Activated CD8-positive, alpha-beta memory T cell treated with anti-CD3 and anti-CD28 coated beads, Interleukin-2, amount 50 U/mL, for 24 hours (primary cell): ENCODE data around the gene ZNF483.
"Not testable (repeated sequence)": the region's sequence is repeated elsewhere in the genome, so short reads cannot be mapped to it uniquely, and the experiment has no call there.

Experiments used
- DNase-seq: peaks from one replicate; pipeline ENCODE4 v3.0.0-alpha.2; 2020; ENCODE audit errors: extremely low read depth

The ZNF483 gene

GRCh38 chr9:111542497-111543254 lies 17.7 kb downstream of the ZNF483 start:
- no peak for DNase-seq

- DNase-seq = no peak
These were observed 23.6 kb downstream of the ZNF483 start for GRCh38 chr9:111548623-111549022.

- DNase-seq = not testable (repeated sequence)
These were observed 30.4 kb downstream of the ZNF483 start for GRCh38 chr9:111555425-111555824.

DNA sequence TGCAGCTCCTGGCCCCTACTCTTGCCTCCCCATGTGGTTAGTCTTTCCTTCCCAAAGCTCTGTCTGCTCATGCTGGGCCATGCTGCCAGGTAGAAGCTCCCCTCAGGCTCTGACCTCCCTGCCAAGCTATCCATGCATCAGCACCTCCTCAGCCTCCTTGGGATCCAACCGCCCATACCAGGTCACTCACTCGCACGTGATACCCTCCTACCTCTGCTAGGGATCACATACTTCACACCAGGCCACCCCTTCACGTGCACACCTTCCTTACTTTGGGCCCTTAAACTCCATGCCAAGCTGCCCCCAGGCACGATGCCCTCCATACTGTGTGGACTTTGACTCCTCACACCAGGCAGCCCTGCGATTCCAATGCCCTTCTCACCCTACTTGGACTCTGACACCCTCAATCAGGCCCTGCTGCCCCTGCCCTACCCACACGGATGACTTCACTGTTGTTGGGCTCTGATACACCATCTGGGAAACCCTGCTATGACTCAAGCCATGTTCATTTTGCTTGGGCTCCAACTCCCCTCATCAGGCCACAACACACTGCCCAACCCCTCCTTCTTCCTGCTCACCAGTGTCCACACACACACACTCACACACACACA lies 34.1 kb downstream of the ZNF483 start:
- DNase-seq = no peak

DNA sequence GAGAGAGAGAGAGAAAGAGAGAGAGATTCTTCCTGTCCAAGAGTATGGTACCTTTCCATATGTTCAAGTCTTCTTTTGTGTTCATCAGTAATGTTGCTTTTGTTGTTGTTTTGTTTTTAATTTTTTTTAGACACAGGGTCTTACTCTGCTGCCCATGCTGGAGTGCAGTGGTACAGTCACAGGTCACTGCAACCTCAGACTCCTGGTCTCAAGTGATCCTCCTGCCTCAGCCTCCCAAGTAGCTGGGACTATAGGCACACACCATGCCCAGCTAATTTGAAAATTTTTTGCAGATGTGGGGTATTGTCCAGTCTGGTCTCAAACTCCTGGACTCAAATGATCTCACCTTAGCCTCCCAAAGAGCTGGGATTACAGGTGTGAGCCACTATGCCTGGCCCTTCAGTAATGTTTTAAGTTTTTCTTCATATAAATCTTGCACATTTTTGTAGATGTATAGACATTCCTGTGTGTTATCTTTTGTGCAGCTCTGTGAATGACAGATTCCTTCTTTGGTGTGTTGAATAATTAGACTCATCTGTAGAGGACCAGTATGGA lies 36.3 kb downstream of the ZNF483 start:
- no peak for DNase-seq

GRCh38 chr9:111566234-111566633 lies 41.3 kb downstream of the ZNF483 start:
- no peak for DNase-seq

DNA sequence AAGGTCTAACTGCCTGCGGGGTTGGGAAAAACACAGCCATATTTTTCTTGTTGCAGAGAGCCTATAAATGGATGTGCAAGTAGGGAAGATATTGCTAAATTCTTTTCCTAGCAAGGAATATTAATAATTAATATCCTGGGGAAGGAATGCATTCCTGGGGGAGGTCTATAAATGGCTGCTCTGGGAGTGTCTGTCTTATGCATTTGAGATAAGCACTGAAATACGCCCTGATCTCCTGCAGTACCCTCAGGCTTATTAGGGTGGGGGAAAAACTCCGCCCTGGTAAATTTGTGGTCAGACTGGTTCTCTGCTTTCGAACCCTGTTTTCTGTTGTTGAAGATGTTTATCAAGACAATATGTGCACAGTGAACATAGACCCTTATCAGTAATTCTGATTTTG lies 43.1 kb downstream of the ZNF483 start:
- DNase-seq = not testable (repeated sequence)

DNA sequence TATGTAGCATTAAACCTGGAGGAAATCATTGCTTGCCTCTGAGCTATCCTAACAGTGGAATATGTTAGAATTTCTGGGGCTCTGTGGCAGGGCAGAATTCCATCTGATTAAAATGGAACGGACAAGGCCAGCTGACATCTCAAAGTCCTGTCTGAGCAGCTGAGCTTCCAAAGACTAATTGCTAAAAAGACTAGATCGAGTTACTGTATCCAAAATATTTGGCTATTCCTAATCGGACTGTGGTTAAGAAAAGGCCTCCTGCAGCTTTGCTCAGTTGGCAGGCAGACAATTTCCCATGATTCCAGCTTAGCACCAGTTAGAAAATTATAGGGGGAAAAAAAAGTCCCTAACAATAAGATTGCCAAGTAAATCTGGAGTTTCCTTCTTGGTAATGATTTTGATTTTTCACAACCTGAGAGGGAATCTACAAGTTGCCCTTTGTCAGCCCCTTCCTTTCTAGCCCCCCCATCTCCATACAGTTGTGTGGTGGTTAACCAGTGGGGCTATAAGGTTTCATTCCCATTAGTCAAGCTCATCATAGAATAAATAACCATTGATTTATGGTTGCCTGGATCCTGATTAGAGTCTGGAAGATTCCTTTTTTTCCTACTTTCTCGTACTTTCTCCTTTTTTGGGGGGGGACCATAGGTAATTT lies 48.1 kb downstream of the ZNF483 start:
- DNase-seq = no peak

DNA sequence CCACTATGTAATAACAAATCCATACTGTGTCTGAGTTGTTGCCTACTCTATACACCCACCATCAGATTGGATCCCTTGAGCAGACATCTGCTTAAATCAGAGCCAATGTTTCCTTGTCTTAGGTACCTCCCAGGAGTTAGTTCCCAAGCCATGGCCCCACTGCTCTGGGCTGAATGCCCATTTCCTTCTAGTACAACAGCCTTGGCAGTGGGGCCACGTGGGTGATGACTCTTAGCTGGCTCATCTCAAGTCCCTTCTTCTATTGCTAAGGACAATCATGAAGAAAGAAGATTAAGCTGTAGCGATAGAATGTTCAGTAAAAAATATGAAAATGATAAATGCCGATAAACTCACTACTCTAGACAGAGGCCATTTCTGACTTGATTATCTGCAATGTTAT lies 57.9 kb downstream of the ZNF483 start:
- no peak for DNase-seq

- no peak for DNase-seq
These were observed 61.4 kb downstream of the ZNF483 start for GRCh38 chr9:111586378-111586777.

GRCh38 chr9:111588846-111589245 lies 63.9 kb downstream of the ZNF483 start:
- DNase-seq = no peak

GRCh38 chr9:111597852-111598732 lies 73.1 kb downstream of the ZNF483 start:
- peak; percentile 7 for DNase-seq

DNA sequence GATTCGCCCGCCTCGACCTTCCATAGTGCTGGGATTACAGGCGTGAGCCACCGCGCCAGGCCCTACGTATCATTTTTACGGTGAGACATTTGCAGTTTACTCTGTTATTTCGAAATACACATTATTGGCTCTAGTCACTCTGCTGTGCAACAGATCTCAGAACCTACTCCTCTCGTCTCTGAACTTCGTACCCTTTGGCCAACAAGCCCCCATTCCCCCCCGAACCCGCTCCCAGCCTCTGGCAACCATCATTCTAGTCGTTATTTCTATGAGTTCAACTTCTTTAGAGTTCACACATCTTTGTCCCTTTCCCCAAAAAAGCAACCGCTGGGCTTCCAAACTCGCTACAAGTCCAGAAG lies 73.7 kb downstream of the ZNF483 start:
- DNase-seq = no peak

GRCh38 chr9:111599092-111599954 lies 74.3 kb downstream of the ZNF483 start, which contains the start of gene PTGR1:
Gene PTGR1 (minus strand): TSS chr9:111599647. CDS start chr9:111597422, 2,225 bp downstream.
- DNase-seq = no peak

DNA sequence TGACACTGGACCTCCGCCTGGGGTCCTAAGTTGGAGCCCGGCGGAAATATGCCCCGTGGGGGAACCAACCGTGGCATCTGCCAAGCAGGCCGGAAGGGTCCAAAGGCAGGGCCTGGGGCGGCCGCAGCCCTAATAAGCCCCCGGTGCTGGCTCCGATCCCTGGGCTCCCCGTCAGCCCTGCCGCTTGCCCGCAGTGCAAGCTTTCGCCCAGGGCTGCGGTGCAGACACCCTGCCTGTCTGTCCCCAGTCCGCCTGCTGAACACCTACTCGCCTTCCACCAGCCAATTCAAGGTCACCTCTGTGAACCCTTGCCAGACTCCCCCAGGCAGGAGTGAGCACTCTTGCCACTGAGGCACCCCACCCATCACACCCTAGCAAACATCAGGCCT lies 75.0 kb downstream of the ZNF483 start:
- DNase-seq = no peak

DNA sequence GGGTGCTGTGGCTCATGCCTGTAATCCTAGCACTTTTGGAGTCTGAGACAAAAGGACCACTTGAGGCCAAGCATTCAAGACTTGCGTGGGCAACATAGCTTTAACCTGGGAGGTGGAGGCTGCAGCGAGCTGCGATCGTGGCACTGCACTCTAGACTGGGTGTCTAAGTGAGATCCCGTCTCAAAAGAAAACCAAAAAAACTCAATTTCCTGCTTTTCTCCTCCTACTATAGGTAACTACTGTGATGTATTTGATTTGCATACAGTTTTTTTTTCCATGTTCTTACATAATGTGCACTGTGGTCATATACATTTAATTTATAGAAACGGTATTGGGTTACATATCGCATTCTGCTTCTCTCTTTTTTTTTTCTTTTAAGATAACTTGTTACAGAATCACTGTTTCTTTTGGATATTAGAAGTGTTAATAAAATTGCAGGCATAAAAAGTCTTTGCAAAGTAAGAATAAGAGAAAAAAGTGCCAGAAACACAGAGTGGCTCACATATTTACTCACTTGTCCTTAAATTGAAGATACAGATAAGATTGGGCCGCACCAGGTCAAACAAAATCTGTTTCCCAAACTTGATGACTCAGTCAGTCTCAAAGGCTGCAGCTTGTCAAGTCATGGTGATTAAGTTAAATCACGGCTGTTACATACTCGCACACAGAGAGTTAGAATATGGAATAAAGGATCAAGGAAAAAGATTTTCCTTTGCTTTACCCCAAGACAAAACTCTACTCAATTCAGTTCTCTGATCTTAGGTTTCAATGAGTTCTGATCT lies 76.4 kb downstream of the ZNF483 start:
- no peak for DNase-seq

DNA sequence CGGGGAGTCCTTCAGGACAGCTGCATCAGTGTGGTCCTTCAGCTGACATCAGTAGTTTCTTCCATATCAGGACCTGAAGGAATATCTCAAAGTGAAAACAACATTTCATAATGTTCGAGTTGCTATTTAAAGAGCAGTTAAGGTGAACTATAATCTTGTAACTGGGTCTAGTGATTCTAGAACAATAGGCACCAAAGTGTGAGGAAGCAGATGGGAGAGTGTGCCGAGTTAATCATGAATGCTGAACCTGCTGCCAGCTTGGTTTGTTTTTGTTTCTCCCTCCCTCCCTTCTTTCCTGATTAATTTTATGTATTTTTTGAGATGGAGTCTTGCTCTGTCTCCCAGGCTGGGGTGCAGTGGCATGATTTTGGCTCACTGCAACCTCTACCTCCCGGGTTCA lies 78.1 kb downstream of the ZNF483 start:
- DNase-seq = no peak

GRCh38 chr9:111604054-111604615 lies 79.2 kb downstream of the ZNF483 start:
- no peak for DNase-seq

DNA sequence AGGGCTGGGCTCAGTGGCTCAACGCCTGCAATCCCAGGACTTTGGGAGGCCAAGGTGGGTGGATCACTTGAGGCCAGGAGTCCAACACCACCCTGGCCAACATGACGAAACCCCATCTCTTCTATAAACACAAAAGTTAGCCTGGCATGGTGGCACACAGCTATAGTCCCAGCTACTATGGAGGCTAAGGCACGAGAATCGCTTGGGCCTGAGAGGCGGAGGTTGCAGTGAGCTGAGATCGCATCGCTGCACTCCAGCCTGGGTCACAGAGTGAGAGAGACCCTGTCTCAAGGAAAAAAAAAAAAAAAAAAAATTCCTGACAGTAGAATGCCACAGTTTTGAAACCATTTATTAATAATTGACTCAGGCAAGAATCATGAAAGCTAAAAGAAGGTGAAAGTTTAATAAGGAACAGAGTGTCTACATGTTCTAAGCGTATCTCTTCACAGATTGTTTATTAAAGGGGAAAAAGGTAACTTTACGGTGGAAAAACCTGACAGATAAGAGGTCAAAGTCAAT lies 80.1 kb downstream of the ZNF483 start:
- DNase-seq = no peak
